Transverse colon (tissue), 4 donors: ENCODE measurements around the gene LRFN5. TPM values are rescaled to one million over a fixed set of nuclear protein-coding genes. Genes with fewer than 3 reads are reported as not detected.
"Not testable (repeated sequence)": the region's sequence is repeated elsewhere in the genome, so short reads cannot be mapped to it uniquely, and the experiment has no call there.

Source experiments
- DNase-seq: peaks from one replicate; pipeline ENCODE4 v3.0.0-alpha.2; 2019
- H3K27ac ChIP-seq, 4 donors: fragments of 200-600 bp; sonication (generic); 2 replicates each; pipeline ENCODE4 v1.5.1; 2016 to 2018; ENCODE audit warnings: inconsistent platforms in 4 of 4
- H3K27me3 ChIP-seq: fragments of 200-600 bp; sonication (generic); 2 replicates; pipeline ENCODE4 v1.5.1; 2017; ENCODE audit warnings: inconsistent platforms
- H3K36me3 ChIP-seq, 4 donors: fragments of 200-600 bp; sonication (generic); 2 replicates each; pipeline ENCODE4 v1.5.1; 2017 to 2019; ENCODE audit warnings: inconsistent platforms in 4 of 4
- H3K4me1 ChIP-seq, 4 donors: fragments of 200-600 bp; sonication (generic); 2 replicates each; pipeline ENCODE4 v1.5.1; 2017 to 2020; ENCODE audit warnings: inconsistent platforms in 4 of 4
- H3K4me3 ChIP-seq, 4 donors: fragments of 200-600 bp; sonication (generic); 1 replicate in 1 of 4; 2 replicates in 3 of 4; pipeline versions ENCODE4 v1.5.1 to v1.6.1; 2017 to 2019; ENCODE audit warnings: inconsistent platforms in 4 of 4
- H3K9me3 ChIP-seq, 2 donors: fragments of 200-600 bp; sonication (generic); 2 replicates each; pipeline ENCODE4 v1.5.1; 2017 to 2019; ENCODE audit warnings: inconsistent platforms in 2 of 2
- CTCF ChIP-seq, 5 experiments: fragments of 200-600 bp in 3 of 5; fragments of 450-650 bp in 2 of 5; sonication (generic) in 3 of 5; IDR thresholded peaks; 1 replicate in 2 of 5; 2 replicates in 3 of 5; pipeline ENCODE4 v1.5.1; 2016 to 2017; ENCODE audit warnings: antibody characterized with exemption in 5 of 5, inconsistent platforms in 3 of 5, mild to moderate bottlenecking in 2 of 5, moderate library complexity in 1 of 5
- EP300 ChIP-seq: sonication (generic); formaldehyde crosslinking; IDR thresholded peaks from one replicate; pipeline ENCODE4 v1.6.1; 2017; ENCODE audit warnings: antibody characterized with exemption, low read depth
- POLR2A ChIP-seq: fragments of 450-650 bp; IDR thresholded peaks from one replicate; pipeline ENCODE4 v1.6.1; 2016; ENCODE audit warnings: antibody characterized with exemption, mild to moderate bottlenecking, moderate library complexity
- POLR2AphosphoS5 ChIP-seq, 3 donors: sonication (generic); formaldehyde crosslinking; IDR thresholded peaks; one replicate each; pipeline ENCODE4 v1.6.1; 2016; ENCODE audit warnings: antibody characterized with exemption in 3 of 3
- WGBS, 2 donors: methylation state at CpG; one replicate each; pipeline ENCODE4 v1.1.5; 2018; ENCODE audit warnings: low coverage in 1 of 2; 5-methylcytosine and 5-hydroxymethylcytosine counted together
- in situ Hi-C, 4 donors: fragments of 200-750 bp; cut with MboI; loops; one replicate each; pipeline versions ENCODE4 v1.15.0 to v1.15.1; 2017; ENCODE audit warnings: low sequenced_read_pairs in 3 of 4, low pct_ligation_motif_present in 1 of 4, low pct_unique_long_range_greater_than_20kb in 1 of 4
- intact Hi-C: fragments of 100-400 bp; cut with DNase I; formaldehyde crosslinking; loops from one replicate; pipeline ENCODE4 v1.15.1; 2023; ENCODE audit warnings: low total_unique reads
- total RNA-seq, 4 donors: library from RNA; depleted of rRNA; stranded (reverse); fragments of >200 nt; gene quantifications; one replicate each; pipeline ENCODE4 v1.1.0, GENCODE V29; 2016

Gene LRFN5
- total RNA-seq, 4 donors from 2014 or later, result 0.40 to 4.5 (median 1.5) TPM

DNA sequence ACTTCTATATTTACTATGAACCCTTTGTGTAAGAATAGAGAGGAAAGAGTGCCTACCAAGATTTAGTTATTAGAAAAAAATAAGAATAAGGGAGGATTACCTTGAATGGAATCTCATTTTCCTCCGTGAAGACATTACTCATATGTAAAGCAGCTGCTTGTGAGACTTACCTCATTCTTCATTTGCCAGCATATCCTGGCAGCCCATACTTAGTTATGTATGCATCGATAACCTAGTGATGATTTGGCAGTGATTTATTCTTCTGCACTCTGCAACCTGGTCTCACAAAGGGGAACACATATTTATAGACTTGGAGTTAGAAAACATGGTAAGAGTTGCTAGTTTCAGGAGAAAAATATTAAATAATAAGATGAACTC lies 56.8 kb downstream of the LRFN5 start:
- DNase-seq, result no peak
- in situ Hi-C loops (no loop called here), intact Hi-C loops (no loop called here)
- H3K4me3 ChIP-seq, result no peak overlapping the region
- no peak for TF ChIP-seq POLR2A
- TF ChIP-seq POLR2AphosphoS5 (IDR thresholded peaks at IDR 0.05), result no peak
- TF ChIP-seq EP300, result no peak
- no peak for TF ChIP-seq CTCF (IDR thresholded peaks at IDR 0.05)
- WGBS, 2 donors, result 55 to 64% methylated on average over 2 of the region's 2 CpGs
- H3K27me3 ChIP-seq, result no peaks in the 10 kb centered on the region
- no peaks in the 10 kb centered on the region for H3K4me1 ChIP-seq
- no peak overlapping the region for H3K27ac ChIP-seq
- no peaks in the 10 kb centered on the region for H3K36me3 ChIP-seq
- H3K9me3 ChIP-seq, result no peaks in the 10 kb centered on the region

GRCh38 chr14:41666301-41666700 lies 59.6 kb downstream of the LRFN5 start:
- TF ChIP-seq CTCF (IDR thresholded peaks at IDR 0.05), result no peak
- Histone ChIP-seq H3K4me1 (no peaks in the 10 kb centered on the region), H3K36me3 (no peaks in the 10 kb centered on the region), H3K27ac (no peak overlapping the region), H3K4me3 (no peak overlapping the region), H3K27me3 (no peaks in the 10 kb centered on the region), H3K9me3 (no peaks in the 10 kb centered on the region)
- WGBS, 2 donors, result 42 to 49% methylated on average over 2 of the region's 2 CpGs
- no peak for DNase-seq
- intact Hi-C loops, result no loop called here
- in situ Hi-C loops, result no loop called here

DNA sequence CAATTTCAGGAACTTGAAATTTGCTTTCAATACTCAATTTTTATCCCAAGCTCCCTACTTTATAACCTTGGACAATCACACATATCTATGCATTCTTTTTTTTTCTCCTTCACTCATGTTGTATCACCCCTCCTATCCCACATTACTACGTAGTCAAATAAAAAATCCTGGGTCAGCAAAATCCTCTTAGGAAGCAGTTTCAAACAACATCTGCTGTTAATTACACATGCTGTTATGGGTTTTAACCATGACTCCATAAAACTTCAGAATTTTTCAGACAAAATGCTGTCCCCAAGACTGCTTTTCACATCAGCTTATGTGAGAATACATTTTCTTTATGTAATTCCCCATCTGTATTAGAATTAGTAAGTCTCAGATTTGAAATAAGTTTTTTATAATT lies 61.7 kb downstream of the LRFN5 start:
- H3K27ac ChIP-seq, result no peak overlapping the region
- TF ChIP-seq EP300 (no peak), POLR2A (no peak), CTCF (IDR thresholded peaks at IDR 0.05) (no peak), POLR2AphosphoS5 (IDR thresholded peaks at IDR 0.05) (no peak)
- in situ Hi-C loops (no loop called here), intact Hi-C loops (no loop called here)
- WGBS, 2 donors, result 58 to 75% methylated on average over 1 of the region's 1 CpG
- H3K4me3 ChIP-seq, result no peak overlapping the region
- no peaks in the 10 kb centered on the region for H3K9me3 ChIP-seq
- H3K4me1 ChIP-seq, result no peaks in the 10 kb centered on the region
- H3K36me3 ChIP-seq, result no peaks in the 10 kb centered on the region
- H3K27me3 ChIP-seq, result no peaks in the 10 kb centered on the region
- DNase-seq, result no peak

DNA sequence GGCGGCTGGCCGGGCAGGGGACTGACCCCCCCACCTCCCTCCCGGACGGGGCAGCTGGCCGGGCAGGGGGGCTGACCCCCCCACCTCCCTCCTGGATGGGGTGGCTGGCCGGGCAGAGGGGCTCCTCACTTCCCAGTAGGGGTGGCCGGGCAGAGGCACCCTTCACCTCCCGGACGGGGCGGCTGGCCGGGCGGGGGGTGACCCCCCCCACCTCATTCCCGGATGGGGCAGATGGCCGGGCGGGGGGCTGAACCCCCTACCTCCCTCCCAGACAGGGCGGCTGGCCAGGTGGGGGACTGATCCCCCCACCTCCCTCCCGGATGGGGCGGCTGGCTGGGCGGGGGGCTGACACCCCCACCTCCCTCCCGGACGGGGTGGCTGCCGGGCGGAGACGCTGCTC lies 66.9 kb downstream of the LRFN5 start:
- H3K27me3 ChIP-seq, in situ Hi-C loops: not testable (repeated sequence)
- WGBS, 2 donors, result no CpG with 5 or more reads among the region's 24 CpGs

DNA sequence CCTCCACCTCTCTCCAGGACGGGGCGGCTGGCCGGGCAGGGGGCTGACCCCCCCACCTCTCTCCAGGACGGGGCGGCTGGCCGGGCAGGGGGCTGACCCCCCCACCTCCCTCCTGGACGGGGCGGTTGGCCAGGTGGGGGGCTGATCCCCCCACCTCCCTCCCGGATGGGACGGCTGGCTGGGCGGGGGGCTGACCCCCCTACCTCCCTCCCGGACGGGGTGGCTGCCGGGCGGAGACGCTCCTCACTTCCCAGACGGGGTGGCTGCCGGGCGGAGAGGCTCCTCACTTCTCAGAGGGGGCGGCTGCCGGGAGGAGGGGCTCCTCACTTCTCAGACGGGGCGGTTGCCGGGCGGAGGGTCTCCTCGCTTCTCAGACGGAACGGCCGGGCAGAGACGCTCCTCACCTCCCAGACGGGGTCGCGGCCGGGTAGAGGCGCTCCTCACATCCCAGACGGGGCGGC lies 67.9 kb downstream of the LRFN5 start:
- H3K36me3 ChIP-seq, intact Hi-C loops, H3K27ac ChIP-seq, DNase-seq, H3K9me3 ChIP-seq, H3K4me3 ChIP-seq, H3K4me1 ChIP-seq, H3K27me3 ChIP-seq, in situ Hi-C loops: not testable (repeated sequence)
- 88 to 100% methylated on average over 1 to 15 of the region's 37 CpGs for WGBS, 2 donors

More for the DNA sequence above, 66.9 kb downstream of the LRFN5 start:
- intact Hi-C loops, H3K9me3 ChIP-seq, H3K27ac ChIP-seq, H3K4me1 ChIP-seq, H3K36me3 ChIP-seq, H3K4me3 ChIP-seq, DNase-seq: not testable (repeated sequence)
